HG02678 (cell line): ENCODE data around the gene PRDM5.
"Not testable (repeated sequence)": the region's sequence is repeated elsewhere in the genome, so short reads cannot be mapped to it uniquely, and the experiment has no call there.

Source experiments
- ATAC-seq: cut with Tn5 transposase; IDR thresholded peaks from one replicate; pipeline ENCODE4 v1.9.1; 2021; ENCODE audit warnings: mild to moderate bottlenecking, moderate library complexity; ENCODE audit not compliant: unreplicated experiment

PRDM5 gene

GRCh38 chr4:120667102-120667501 is 255.4 kb downstream of the PRDM5 start:
- ATAC-seq, result no peak

DNA sequence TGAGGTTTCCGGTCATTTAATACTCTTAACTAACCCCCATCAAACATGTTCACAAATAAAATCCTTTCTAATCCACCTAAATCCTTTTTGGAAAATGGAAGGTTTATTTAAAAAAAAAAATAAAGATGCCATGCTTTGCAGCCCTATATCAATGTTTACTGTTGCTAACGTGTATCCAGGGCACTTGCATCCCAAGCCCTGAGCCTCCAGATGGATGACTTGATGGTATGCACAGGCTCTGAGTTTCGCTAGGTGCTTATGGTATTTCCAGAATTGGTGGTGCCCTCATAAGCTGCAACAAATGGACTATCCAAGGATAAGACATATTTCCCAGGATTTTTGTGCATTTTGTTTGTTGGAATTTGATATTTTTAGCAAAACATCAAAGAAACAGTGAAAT is 257.7 kb downstream of the PRDM5 start:
- ATAC-seq, result no peak

DNA sequence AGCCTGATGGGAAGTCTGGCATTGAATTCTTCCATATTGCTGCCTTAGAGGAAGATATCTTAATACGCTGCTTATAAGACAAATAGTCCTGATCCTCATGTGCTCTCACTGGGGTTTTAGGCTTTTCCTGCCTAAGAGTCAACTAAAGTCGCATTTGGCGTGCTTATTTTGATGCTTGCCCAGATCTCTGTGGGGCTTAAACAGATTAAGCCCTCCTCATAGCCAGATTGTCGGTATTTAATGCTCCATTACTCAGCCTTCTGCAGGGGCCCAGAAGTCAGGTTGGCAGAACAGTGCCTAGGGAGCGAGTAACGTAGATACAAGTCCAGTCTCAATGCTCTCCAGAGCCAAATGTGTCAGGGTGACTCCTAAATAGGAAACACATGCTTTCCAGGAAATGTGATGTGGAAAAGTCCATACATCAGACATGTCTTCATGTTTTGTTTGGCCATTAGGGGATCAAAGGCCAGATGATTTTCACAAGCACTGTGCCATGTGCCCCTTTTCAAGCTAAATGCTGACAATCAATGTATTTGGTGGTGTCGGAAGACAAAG is 262.8 kb downstream of the PRDM5 start:
- no peak for ATAC-seq

DNA sequence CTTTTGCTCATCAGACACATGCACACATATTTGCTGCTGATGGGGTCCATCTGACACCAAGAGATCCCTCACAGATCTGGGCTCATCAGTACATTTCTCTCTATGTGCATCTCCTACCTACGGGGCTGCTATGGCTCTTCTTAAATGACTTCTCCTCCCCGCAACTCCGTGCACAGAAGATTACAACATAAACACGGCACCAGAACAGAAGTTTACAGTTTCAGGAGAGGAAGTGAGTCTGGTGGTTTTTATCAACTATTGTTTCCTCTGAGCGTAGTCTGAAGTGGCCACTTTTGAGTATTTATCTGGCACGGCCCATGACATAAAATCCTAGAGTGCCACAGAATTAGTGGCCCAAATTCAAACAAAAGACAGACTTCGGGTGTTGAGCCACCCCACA is 263.8 kb downstream of the PRDM5 start:
- ATAC-seq, result no peak

DNA sequence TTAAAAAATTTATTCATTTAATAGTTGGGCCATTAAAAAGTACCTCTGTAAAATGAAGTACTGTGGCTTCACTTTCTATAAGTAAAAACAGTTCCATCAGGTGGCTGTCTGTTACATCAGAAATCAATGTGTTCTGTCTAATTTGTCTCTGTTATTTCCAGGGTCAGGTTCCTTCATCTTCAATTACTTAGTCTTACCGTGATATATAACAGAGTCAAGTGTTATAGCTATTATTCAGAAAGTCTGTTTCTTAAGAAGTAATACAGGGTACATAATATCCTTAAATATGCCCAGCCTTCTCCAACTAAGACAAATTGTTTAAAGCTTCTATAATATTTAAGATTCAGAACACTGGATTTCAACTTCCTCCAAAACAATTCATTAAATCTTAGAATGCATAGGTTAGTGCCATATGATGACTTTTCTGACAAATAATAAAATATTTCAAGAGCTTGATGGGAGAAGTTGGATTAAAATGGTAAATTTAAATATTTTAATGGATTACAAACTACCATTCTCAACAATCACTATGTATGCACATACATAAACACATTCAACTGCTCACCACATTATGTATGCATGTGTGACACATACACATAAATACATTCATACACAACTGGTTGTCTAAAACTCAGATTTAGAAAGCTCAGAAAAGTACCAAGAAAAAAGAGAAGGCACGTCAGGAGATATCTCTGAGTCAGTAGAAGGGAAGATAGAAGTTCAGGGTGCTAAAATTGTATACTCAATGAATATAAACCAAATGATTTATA is 268.5 kb downstream of the PRDM5 start:
- no peak for ATAC-seq

GRCh38 chr4:120648336-120648735 is 274.2 kb downstream of the PRDM5 start:
- not testable (repeated sequence) for ATAC-seq
